NOMO-1 treated with dmso at 0.1 percent for 144 hours (cell line): ENCODE results near the gene GRAP.

Source experiments
- DNase-seq: peaks from one replicate; lab custom pipeline; 2025; ENCODE audit not compliant: unreplicated experiment; lab: John Stamatoyannopoulos, UW

Gene GRAP

GRCh38 chr17:19019041-19019941, 27.5 kb downstream of the GRAP start:
- no peak for DNase-seq

DNA sequence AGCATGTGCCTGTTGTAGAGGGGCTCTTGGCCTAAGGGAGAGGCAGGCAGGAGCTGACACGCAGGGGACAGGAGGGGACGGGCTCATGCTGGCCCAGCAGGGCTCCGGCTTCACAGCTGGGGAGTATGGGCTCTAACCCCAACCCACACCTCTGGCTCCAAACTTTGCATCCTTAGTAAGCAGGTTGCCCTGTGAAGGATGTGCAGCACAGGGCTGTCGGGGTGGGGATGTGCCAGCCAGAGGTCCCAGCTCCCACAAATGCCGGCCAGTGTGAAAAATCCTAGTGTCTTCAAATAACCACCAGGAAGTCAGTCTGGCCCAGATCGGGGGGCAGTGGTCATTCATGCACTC, 28.2 kb downstream of the GRAP start:
- no peak for DNase-seq

DNA sequence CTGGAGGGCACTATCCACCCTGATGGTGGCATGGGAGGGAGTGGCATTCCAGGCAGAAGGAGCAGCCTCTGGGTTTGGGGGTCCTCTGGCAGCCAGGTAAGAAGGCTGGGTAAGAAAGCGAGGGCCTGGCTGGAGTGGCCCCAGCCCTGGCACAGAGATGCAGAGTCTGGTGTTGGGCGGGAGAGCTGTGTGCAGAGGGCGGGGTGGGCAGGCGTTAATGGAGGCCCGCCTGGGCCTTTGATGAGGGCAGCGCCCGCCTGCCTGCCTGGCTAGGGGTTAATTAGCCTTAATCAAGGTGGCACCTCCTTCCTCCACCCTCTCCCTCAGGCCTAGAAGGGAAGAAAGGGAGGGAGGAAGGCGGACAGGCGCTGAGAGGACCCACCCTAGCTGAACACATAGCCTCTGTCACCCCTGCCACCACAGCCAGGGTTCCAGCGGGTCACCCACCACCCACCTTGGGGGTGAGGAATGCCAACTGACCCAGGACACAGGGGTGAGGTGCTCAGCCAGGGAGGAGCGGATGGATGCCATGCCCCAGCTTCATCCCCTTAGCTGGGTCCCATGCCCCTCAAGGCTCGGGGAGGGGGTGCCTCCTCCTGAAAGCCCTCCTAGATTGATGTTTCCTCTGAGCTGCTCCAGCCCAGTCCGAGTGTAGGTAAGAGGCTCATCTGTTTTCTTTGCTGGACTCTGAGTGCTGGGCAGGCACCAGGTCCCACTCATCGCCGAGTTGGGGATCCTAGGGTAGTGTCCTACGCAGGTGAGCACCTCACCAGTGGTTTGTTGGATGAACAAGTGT, 28.8 kb downstream of the GRAP start:
- DNase-seq, result no peak

- no peak for DNase-seq
Measured at GRCh38 chr17:19017401-19017800, 29.4 kb downstream of the GRAP start.

- DNase-seq, result no peak
Measured at GRCh38 chr17:19016881-19017280, 29.9 kb downstream of the GRAP start.

DNA sequence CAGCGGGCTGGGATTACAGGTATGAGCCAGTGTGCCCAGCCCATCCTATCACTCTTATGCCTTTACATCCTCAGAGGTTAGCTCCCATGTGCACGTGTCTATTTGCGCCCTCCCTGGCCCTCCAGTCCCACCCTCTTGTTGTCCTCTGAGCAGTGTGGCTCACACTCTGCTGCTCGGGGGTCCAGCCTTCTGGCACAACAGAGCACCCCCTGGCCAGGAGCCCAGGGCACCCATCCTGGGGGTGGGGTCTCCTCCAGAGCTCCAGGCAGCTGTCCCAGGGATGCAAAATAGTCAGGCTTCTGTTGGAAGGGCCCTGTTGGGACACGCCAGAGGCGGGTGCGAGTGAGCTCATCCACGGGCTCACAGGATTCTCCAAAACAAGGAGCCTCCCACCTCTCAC, 30.5 kb downstream of the GRAP start:
- DNase-seq, result no peak

DNA sequence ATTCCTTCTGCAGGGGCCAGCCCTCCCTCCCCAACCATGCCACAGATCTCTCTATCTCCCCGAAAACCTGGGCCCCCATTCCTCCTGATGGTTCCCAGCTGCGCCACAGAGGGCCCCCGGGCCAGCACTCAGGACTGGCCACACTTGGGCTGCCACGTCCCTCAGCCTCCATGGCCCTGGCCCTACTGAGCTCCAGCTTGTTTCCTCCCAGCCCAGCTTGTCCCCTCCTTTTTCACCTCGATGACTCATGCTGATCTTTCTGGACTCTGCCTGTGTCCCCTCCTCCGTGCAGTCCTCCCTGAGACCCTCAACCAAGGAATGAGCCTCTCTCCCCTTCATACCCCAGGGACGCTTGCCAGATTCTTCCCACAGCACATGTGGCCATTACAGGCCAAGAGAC, 31.3 kb downstream of the GRAP start:
- DNase-seq, result no peak

- DNase-seq, result no peak
Measured at GRCh38 chr17:19014628-19015215, 32.0 kb downstream of the GRAP start.

- DNase-seq, result no peak
Measured at GRCh38 chr17:19013806-19014627, 32.7 kb downstream of the GRAP start.

- DNase-seq, result no peak
Measured at GRCh38 chr17:19013226-19013625, 33.5 kb downstream of the GRAP start.

- DNase-seq, result no peak
Measured at GRCh38 chr17:19012171-19013080, 34.3 kb downstream of the GRAP start.

DNA sequence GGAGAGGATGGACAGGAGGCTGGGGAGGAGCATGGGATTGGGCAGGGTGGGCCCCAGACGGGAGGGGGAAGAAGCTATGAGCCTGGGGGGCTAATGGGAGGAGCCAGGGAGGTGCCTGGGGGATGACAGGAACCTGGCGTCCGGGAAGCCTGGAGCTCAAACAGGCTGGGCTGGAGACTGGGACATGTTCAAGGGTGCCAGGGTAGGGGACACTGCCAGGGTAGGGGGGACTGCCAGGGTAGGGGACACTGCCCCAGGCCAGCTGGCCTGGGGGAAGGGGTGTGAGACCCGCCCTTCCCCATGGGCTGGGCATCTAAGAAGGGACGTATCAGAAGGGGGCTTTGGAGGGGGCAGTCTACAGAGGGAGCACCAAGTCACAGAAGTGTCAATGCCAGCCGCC, 35.2 kb downstream of the GRAP start:
- no peak for DNase-seq

DNA sequence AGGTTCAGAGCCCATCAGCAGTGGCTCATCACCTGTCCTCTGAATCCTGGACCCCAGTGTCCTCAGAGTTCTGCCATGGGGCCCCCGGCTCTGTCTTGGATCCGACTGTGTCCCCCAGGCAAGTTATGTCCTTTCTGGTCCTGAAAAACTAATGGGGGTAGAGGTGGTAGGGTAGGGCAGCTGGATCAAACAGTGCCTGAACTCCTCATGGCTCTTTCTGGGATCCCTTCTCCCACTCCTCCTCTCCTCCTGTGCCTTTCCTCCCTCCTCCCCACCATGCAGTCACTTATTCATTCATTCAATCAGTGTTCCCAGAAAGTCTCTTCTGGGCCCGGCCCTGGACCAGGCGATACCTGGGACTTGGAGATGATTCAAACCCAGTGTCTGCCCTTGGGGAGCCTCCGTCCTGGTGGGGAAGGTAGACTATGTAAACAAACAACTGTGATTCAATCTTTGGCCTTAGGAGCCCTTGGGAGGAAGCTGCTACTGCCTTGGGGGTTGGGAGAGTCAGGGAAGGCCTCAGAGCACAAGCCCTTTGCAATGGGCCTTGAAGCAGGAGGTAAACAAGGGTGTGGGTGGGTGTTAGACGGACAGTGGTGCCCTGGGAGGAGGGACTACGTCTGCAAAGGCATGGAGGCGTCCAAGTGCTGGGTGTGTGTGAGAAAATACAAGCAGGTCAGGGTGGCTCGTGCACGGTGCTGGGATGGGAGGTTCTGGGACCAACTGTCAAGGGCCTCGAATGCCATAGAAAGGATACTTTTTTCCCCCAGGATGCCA, 35.8 kb downstream of the GRAP start:
- DNase-seq, result no peak

DNA sequence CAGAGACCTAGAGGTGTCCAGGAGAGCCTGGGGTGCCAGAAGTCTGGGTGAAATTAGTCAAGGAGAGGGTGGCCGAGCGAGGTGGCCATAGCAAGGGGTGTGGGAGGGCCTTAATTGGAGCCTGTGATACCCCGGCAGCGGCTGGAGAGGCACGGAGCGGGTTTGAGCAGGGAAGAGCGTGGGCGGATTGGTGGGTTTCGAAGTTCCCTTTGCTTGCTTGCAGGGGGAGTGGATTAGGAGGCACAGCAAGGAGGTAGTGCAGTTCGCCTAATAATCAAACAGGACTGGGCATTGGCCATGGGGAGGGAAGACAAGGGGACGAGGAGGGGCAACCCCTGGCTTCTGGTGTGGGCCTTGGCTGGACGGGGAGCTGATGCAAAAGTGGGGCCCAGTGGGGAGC, 36.8 kb downstream of the GRAP start:
- no peak for DNase-seq

DNA sequence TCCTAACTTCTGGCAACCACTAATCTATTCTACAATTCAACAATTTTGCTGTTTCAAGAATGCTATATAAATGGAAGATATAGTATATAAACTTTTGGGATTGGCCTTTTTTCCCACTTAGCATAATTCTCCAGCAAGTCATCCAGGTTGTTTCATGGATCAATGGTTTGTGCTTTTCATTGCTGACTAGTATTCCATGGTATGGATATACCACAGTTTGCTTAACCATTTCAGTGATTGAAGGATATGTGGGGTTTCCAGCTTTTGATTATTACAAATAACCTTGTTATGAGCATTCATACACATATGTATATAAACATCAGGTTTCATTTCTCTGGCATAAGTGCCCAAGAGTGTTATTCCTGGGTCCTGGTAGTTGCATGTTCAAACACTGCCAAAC, 40.1 kb downstream of the GRAP start:
- no peak for DNase-seq

GRCh38 chr17:19005789-19006430, 40.8 kb downstream of the GRAP start:
- DNase-seq, result no peak

- no peak for DNase-seq
Measured at GRCh38 chr17:19005137-19005773, 41.5 kb downstream of the GRAP start.

- peak; percentile 55 for DNase-seq
Measured at GRCh38 chr17:19004421-19005136, 42.2 kb downstream of the GRAP start, which contains the start of gene FAM83G. TSS of gene FAM83G (minus strand) at chr17:19004764. CDS start at chr17:19004041, 723 bp downstream.
